Natural killer cell (primary cell): ENCODE measurements around the gene SOX11. TPM values are rescaled to one million over a fixed set of nuclear protein-coding genes. Genes with fewer than 3 reads are reported as not detected.

Experiments used
- ATAC-seq, 3 donors: fragments of 150-1000 bp in 2 of 3; fragments of 200-7000 bp in 1 of 3; cut with Tn5 transposase; 1 replicate in 1 of 3; 2 replicates in 2 of 3; pipeline ENCODE4 v1.10.0; 2021; ENCODE audit warnings: mild to moderate bottlenecking in 2 of 3, moderate library complexity in 2 of 3
- DNase-seq, 2 donors: peaks; one replicate each; pipeline versions ENCODE4 v3.0.0 to v3.0.0-alpha.2; 2013 to 2021; ENCODE audit warnings: mixed read lengths in 1 of 2
- H3K27ac ChIP-seq: one replicate; pipeline ENCODE4 v1.5.1; 2013; ENCODE audit warnings: mild to moderate bottlenecking, low read length
- H3K27me3 ChIP-seq: one replicate; pipeline ENCODE4 v1.6.1; 2013; ENCODE audit warnings: low read length; ENCODE audit not compliant: control insufficient read depth, insufficient read depth
- H3K36me3 ChIP-seq: one replicate; pipeline ENCODE4 v1.6.1; 2013; ENCODE audit warnings: low read length; ENCODE audit not compliant: control insufficient read depth, insufficient read depth
- H3K4me1 ChIP-seq: one replicate; pipeline ENCODE4 v1.6.1; 2013; ENCODE audit warnings: low read length; ENCODE audit not compliant: control insufficient read depth, insufficient read depth
- H3K4me3 ChIP-seq: one replicate; pipeline ENCODE4 v1.5.1; 2013; ENCODE audit warnings: low read length
- H3K9me3 ChIP-seq: one replicate; pipeline ENCODE4 v1.6.1; 2013; ENCODE audit warnings: low read length; ENCODE audit not compliant: control insufficient read depth, insufficient read depth
- H3K27ac Mint-ChIP-seq, 2 donors: one replicate each; pipeline ENCODE4 v1.8.0; 2022; ENCODE audit warnings: mild to moderate bottlenecking in 2 of 2, mixed read lengths in 2 of 2, moderate library complexity in 1 of 2
- H3K27me3 Mint-ChIP-seq, 2 donors: one replicate each; pipeline ENCODE4 v1.8.0; 2022; ENCODE audit warnings: low read depth in 2 of 2, mixed read lengths in 2 of 2
- H3K36me3 Mint-ChIP-seq: one replicate; pipeline ENCODE4 v1.8.0; 2022; ENCODE audit warnings: mixed read lengths
- H3K4me1 Mint-ChIP-seq, 2 donors: one replicate each; pipeline ENCODE4 v1.8.0; 2022; ENCODE audit warnings: mixed read lengths in 2 of 2
- H3K4me3 Mint-ChIP-seq: one replicate; pipeline ENCODE4 v1.8.0; 2022; ENCODE audit warnings: mild to moderate bottlenecking, moderate library complexity, mixed read lengths
- H3K9me3 Mint-ChIP-seq, 2 donors: one replicate each; pipeline ENCODE4 v1.8.0; 2022; ENCODE audit warnings: mixed read lengths in 2 of 2
- WGBS: methylation state at CpG from one replicate; pipeline ENCODE4 v1.1.7; 2013; ENCODE audit warnings: missing lambda C conversion rate; ENCODE audit not compliant: insufficient coverage; 5-methylcytosine and 5-hydroxymethylcytosine counted together
- intact Hi-C: fragments of 100-400 bp; cut with micrococcal nuclease; formaldehyde crosslinking; loops from one replicate; pipeline ENCODE4 v1.14.2; 2022
- total RNA-seq, 4 donors: library from RNA; stranded (reverse); fragments of 120-200 nt in 1 of 4; gene quantifications; one replicate each; pipeline versions ENCODE4 v1.2.3 to v1.2.4, GENCODE V29; 2013 to 2022
- TF ChIP-seq, protein P1 (sequence below): fragments of 200-600 bp; IDR thresholded peaks from one replicate; pipeline ENCODE4 v1.8.0; 2022; ENCODE audit warnings: antibody characterized with exemption

SOX11 gene
- total RNA-seq, 3 donors from 2014 or later (not counting 1 experiment from before 2014, with no cell fraction given): not detected

DNA sequence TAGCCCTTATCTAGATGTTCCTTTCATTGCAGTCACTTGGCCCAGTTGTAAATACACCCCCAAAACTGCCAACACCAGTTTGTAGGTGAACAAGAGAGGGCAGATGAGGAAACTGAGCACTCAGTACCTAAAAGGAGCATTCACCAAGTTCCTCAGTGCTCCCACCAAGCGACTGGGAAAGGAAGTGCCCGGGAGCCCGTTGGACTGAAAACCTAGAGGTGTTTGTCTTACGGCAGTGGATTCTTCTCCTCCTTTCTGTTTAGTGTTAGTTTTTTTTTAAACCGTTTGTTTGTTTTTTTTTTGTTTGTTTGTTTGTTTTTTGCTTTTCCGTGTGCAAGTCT lies 43.3 kb downstream of the SOX11 start:
- no peak overlapping the region for H3K27ac Mint-ChIP-seq
- Histone ChIP-seq H3K4me1 (no peaks in the 10 kb centered on the region), H3K27me3 (no peaks in the 10 kb centered on the region), H3K27ac (no peak overlapping the region), H3K4me3 (no peak overlapping the region), H3K36me3 (no peaks in the 10 kb centered on the region), H3K9me3 (no peaks in the 10 kb centered on the region)
- no peak overlapping the region for H3K4me3 Mint-ChIP-seq
- intact Hi-C loops: no loop called here
- ATAC-seq (no peak), DNase-seq (no peak)
- H3K27me3 Mint-ChIP-seq: no peaks in the 10 kb centered on the region
- 87% methylated on average over 6 of the region's 6 CpGs for WGBS
- H3K9me3 Mint-ChIP-seq: peaks cover 2 to 3% of the 10 kb centered on the region in 2 donors
- no peaks in the 10 kb centered on the region for H3K4me1 Mint-ChIP-seq
- TF ChIP-seq, protein P1, sequence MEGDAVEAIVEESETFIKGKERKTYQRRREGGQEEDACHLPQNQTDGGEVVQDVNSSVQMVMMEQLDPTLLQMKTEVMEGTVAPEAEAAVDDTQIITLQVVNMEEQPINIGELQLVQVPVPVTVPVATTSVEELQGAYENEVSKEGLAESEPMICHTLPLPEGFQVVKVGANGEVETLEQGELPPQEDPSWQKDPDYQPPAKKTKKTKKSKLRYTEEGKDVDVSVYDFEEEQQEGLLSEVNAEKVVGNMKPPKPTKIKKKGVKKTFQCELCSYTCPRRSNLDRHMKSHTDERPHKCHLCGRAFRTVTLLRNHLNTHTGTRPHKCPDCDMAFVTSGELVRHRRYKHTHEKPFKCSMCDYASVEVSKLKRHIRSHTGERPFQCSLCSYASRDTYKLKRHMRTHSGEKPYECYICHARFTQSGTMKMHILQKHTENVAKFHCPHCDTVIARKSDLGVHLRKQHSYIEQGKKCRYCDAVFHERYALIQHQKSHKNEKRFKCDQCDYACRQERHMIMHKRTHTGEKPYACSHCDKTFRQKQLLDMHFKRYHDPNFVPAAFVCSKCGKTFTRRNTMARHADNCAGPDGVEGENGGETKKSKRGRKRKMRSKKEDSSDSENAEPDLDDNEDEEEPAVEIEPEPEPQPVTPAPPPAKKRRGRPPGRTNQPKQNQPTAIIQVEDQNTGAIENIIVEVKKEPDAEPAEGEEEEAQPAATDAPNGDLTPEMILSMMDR: no peak
- no peaks in the 10 kb centered on the region for H3K36me3 Mint-ChIP-seq

- no peaks in the 10 kb centered on the region for H3K4me1 Mint-ChIP-seq
- H3K27me3 Mint-ChIP-seq: no peaks in the 10 kb centered on the region
- H3K4me1 ChIP-seq: no peaks in the 10 kb centered on the region
- no peak overlapping the region for H3K27ac Mint-ChIP-seq
- TF ChIP-seq, protein P1: no peak
- H3K4me3 Mint-ChIP-seq: no peak overlapping the region
- no peaks in the 10 kb centered on the region for H3K27me3 ChIP-seq
- H3K27ac ChIP-seq: no peak overlapping the region
- H3K36me3 ChIP-seq: no peaks in the 10 kb centered on the region
- H3K9me3 Mint-ChIP-seq: peaks cover 2 to 3% of the 10 kb centered on the region in 2 donors
- ATAC-seq (no peak), DNase-seq (no peak)
- 90% methylated on average over 4 of the region's 5 CpGs for WGBS
- H3K4me3 ChIP-seq: no peak overlapping the region
- no peaks in the 10 kb centered on the region for H3K36me3 Mint-ChIP-seq
- intact Hi-C loops: no loop called here
- no peaks in the 10 kb centered on the region for H3K9me3 ChIP-seq
These were observed 43.9 kb downstream of the SOX11 start for GRCh38 chr2:5736050-5736449.

DNA sequence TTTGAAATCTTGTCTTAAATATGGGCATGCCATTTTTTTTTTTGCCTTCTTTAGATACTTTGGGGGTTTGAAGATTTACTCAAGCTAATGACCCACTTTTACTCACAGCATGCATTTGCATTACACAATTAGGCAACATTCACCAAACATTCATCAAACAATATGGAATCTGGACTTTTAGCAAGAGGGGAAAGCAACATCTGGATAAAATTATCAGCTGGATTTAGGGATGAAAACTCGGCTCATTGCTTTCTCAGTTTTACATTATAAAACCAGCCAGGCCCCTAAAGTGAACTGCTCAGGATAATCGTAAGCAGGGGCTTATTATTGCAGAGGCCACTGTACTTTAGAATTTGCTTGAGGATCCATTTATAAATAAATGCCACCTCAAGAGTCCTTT lies 44.7 kb downstream of the SOX11 start:
- no peak overlapping the region for H3K4me3 ChIP-seq
- TF ChIP-seq, protein P1: no peak
- H3K36me3 ChIP-seq: no peaks in the 10 kb centered on the region
- no peaks in the 10 kb centered on the region for H3K4me1 ChIP-seq
- no peak for DNase-seq
- H3K36me3 Mint-ChIP-seq: no peaks in the 10 kb centered on the region
- no peak overlapping the region for H3K4me3 Mint-ChIP-seq
- no peak for ATAC-seq
- no peak overlapping the region for H3K27ac Mint-ChIP-seq
- intact Hi-C loops: no loop called here
- no peak overlapping the region for H3K27ac ChIP-seq
- no peaks in the 10 kb centered on the region for H3K9me3 ChIP-seq
- whole genome bisulfite sequencing: 91% methylated on average over 2 of the region's 2 CpGs
- no peaks in the 10 kb centered on the region for H3K27me3 Mint-ChIP-seq
- H3K27me3 ChIP-seq: no peaks in the 10 kb centered on the region
- peaks cover 2 to 3% of the 10 kb centered on the region in 2 donors for H3K9me3 Mint-ChIP-seq
- no peaks in the 10 kb centered on the region for H3K4me1 Mint-ChIP-seq

- Mint-ChIP-seq H3K36me3 (no peaks in the 10 kb centered on the region), H3K27me3 (no peaks in the 10 kb centered on the region)
These were observed 47.9 kb downstream of the SOX11 start for GRCh38 chr2:5740053-5740452.

More at GRCh38 chr2:5740053-5740452, 47.9 kb downstream of the SOX11 start:
- peaks cover 3% of the 10 kb centered on the region for H3K9me3 ChIP-seq
- H3K4me1 Mint-ChIP-seq: no peaks in the 10 kb centered on the region
- H3K27ac ChIP-seq: no peak overlapping the region
- H3K36me3 ChIP-seq: no peaks in the 10 kb centered on the region
- no peak overlapping the region for H3K4me3 Mint-ChIP-seq
- no peak overlapping the region for H3K27ac Mint-ChIP-seq
- no peaks in the 10 kb centered on the region for H3K4me1 ChIP-seq
- intact Hi-C loops: no loop called here
- WGBS: 58% methylated on average over 5 of the region's 5 CpGs
- ATAC-seq (no peak), DNase-seq (no peak)
- H3K9me3 Mint-ChIP-seq: peaks cover 0 to 4% of the 10 kb centered on the region in 2 donors
- TF ChIP-seq, protein P1: no peak
- no peaks in the 10 kb centered on the region for H3K27me3 ChIP-seq
- no peak overlapping the region for H3K4me3 ChIP-seq
